HG03571 (cell line): Measurements from ENCODE around the gene MCF2.

Experiments used
- ATAC-seq: cut with Tn5 transposase; IDR thresholded peaks from one replicate; pipeline ENCODE4 v1.9.1; 2021; ENCODE audit not compliant: unreplicated experiment

MCF2 gene

DNA sequence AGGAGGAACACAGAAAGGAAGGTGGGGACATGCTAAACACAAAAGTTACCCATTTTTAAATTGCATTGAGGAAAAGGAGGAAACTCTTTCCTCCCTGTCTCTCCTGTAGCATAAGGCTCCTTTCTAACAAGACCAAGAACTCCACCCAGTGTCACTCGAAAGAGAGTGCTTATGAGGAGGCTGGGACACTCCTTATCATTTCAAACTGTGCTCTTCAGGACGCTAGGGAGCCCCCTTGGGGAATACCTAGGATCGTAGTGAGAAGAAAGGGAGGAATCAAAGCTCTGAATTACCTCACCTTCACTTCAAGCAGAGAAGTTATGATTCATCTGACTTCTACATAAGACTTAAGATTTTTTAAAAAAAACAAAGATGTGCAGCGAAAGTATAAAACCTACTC is 111.9 kb downstream of the MCF2 start:
- ATAC-seq: no peak

DNA sequence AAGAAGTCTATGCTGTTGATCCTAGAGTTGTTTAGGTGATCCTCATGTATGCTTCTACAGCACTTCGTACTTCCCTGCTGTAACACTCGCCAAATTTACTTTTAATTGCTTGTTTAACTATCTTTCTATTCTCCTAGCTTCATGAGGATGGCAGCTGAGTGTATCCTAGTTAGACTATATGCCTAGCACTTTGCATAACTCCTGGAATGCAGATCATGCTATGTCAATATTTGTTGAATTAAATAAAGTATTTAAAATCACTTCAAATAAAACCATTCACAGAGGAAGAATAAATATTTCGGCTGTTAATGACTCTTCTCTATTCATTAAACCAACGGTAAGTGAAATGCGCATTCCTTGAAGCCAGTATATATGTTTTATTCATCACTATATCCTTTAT is 122.4 kb downstream of the MCF2 start:
- ATAC-seq: no peak

DNA sequence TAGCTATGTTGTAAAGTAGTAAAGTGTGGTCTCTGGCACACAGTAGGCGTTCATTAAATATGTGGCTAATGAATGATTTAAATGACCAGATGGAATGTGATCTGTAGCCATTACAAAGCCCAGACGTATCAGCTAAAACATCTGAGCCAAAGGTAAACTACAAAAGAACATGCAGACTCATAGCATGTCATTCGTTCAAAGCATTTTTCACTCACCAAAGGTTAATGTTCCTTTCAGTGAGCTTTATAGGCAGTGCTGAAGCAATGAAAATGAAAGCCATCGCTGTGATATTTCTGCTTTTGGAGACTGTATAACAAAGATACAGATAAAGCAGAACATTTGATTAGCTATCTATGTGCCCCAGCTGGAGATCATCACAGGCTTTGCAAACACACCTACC is 126.9 kb downstream of the MCF2 start:
- no peak for ATAC-seq

DNA sequence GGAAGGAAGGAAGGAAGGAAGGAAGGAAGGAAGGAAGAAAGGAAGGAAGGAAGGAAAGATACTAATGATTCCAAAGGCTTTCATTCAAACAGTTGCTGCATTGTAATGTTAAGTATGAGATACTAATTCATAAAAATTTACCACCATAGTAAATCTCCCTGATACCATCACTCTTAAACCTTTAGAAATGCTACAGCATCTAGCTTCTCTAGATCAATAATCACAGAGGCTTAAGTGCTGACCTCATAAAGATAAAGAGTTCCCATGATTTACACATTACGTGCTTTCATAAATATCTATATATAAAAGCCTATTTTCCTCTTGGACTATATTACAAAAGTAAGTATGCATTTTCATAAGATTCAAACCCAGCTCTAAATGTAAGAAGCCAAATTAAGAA is 141.0 kb downstream of the MCF2 start:
- no peak for ATAC-seq

DNA sequence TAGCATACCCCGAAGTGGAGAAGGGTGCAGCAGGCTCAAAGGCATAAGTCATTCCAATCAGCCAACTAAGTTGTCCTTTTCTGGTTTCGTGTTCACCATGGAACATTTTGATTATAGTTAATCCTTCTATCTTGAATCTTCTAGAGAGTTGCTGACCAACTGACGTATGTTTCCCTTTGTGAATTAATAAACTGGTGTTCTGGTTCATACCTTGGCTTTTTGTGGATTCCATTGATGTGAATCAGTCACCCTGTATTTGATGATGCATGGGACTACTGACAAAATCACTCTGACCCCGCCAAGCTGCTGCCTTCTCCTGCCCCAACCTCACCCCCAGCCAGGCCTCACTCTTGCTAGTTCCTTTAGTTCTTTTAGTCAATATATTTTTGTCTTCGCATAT is 144.7 kb downstream of the MCF2 start:
- no peak for ATAC-seq

DNA sequence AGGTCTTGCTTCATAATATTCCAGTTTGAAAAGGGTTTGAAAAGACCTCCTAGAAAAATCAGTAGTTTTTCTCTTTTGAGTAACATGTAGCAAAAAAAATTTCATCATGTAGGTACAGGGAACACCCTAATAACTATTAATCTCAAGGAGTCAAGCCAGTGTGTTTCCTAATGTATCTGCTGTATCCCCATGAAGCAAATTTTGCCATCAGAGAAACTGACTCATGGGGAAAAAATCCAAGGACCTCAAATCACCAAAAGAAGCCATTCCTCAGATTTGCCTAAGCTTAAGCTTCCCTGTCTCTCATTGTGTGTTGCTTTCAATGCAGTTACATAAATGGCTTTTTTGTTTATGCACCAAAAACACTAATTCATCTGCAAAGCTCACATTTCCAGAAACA is 147.7 kb downstream of the MCF2 start:
- ATAC-seq: no peak

DNA sequence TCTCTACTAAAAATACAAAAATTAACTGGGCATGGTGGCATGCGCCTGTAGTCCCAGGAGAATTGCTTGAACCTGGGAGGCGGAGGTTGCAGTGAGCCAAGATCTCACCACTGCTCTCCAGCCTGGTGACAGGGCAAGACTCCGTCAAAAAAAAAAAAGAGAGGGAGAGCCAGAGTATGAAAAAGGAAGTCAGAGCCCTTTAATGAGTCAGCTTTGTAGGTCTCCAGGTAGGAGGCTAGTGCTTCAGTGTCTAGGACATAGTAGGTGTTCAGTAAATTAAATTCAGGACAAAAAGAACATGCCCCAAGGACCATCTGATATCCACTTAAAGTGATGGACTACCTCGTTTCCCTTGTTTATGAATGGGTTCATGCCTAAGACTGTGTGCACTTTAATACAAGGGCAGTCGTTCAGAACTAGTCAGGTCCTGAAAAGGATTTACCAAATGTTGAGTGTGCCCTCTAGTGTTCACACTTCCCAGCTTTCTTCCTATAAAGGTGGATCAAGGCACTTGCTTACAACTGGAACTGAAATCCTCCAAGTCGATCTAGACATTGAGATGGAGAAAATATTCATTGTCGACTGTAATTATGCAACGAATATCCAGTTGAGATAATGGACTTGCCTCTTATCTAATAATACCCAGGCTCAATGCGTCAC is 148.5 kb downstream of the MCF2 start:
- no peak for ATAC-seq

DNA sequence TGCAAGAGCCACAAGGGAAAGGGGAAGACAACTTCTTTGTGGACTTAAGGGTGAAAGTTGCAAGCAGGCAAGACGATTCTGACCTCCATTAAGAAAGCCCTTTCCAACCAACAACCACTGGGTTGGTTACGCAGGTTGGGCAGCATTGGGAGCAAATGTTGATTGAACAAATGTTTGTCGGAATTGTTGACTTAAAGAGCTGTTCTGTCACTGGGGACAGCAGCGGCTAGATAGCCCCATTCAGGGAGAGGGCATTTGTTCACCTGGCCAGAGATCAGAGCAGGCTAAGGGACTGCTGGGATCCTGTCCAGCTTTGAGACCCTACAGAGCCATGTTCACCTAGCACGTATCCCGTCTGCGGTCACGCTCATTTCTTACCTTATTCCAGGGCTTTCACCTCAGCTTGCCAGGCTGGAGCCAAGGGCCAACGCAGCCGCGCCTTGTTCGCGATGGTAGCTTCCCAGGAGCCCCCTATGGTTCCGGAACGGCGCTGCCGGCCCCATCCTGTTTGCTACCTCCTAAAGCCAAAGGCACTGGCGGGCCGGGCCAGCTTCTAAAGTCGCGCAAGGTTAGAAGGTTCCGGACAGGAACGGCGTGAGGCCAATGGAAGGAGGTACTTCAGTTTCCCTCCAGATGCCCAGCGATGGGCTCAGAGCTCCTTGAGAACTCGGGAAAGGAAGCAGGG is 152.8 kb downstream of the MCF2 start:
- ATAC-seq: no peak

DNA sequence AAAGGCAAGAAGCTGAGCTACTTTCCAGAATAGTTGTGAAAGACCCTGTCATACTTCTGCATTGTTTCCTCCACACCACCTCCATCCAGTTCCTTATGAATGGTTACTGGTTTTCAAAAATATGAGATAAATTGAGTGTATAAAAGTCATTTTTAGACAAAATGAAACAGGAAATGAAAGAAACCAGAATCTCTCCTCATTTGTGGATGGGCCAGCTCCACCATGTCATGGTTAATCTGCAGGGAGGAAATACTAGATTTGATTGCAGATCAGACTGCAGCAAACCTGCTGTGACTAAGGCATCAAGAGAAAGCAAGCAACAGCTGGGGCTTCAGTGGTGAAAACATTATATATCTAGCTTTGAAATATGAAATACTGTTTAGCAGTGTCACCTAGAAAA is 153.6 kb downstream of the MCF2 start:
- peak; percentile 39 for ATAC-seq

DNA sequence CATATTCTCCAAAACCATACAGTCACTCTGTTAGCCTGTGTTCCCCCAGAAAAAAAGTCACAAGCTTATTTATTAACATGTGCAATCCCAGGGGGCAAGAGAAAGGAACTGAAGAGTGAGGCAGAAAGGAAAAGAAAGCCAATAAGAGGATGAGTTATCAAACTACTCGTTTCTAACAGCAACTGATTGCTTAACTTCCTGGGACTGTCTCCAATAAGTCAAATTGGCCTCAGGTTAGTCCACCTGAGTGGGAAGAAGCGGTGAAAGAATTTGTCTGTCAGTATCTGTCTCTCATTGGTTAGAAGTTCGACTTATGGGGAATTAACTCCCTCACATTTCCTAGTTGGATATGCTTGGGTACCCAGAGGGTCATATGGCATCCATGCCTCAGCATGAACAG is 163.4 kb downstream of the MCF2 start:
- no peak for ATAC-seq

DNA sequence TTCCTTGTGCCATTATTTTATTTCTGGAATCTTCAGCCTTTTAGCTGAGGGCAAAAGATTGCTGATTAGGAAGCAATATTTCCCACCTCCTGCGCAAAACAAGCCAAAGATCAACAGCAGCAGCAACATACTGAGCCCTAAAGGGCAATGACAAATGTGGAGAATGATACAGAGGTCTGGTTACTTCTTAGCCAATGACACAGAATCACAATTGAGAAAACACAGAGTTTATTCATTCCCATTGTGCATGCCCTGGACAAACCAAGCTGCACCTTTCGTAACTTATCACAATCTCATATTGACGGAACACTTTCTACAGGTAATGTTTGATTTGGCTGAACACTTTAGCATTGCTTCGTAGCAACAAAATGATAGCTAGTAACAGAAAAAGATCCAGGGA is 164.0 kb downstream of the MCF2 start:
- ATAC-seq: no peak

DNA sequence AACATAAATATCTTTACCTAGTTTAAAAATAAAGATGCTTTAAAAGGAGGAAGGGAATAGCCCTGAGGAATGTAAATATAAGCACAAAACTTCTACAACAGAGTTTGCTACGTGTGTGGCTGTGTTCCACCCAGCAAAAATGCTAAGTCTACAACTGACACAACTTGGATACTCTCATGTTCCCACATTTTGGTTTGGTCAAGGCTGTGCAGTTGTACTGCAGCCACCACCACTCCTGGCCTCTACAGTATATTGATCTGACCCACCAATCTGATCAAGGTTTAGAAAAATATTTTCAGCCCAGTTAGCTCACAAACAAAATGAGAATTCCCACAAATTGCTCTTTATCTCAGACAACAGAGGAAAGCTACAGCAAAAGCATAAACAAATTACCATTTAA is 165.3 kb downstream of the MCF2 start:
- no peak for ATAC-seq

DNA sequence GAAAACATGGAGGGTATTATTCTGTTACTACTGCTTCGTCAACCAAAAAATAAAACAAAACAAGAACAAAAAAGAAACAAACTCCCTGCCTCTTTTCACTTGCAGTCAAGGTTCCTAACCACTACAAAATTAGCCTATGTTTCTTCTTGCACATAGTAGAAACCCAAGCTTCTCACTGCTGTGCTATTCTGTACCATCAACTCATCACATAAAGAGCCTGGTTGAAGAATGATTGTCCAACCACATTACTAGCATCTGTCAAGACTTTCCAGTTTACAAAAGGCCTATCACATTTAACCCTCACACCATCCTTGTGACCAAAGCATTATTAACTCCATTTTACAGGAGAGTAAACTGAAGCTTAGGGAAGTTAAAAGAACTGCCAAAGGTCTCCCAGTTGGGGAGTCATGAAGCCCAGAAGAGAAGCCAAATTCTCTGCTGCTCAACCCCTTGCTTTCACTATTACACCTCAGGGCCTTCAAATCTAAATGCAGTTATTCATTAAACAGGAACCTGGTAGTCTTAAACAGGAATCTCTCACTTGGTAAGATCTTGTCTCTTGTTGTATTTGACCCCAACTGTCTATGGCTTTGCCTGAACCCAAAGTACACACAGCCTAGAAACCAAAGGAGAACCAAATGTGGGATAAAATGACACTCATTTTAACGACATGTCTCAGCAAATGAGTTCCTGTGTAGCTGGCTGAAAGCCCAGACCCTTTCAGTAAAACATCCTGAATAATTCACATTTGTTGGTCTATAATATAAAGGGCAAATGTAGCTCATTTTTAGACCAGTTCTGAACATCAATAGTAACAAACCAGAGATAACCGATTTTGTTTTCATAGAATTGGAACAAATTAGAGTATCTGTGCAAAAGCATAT is 168.8 kb downstream of the MCF2 start:
- ATAC-seq: peak; percentile 97

DNA sequence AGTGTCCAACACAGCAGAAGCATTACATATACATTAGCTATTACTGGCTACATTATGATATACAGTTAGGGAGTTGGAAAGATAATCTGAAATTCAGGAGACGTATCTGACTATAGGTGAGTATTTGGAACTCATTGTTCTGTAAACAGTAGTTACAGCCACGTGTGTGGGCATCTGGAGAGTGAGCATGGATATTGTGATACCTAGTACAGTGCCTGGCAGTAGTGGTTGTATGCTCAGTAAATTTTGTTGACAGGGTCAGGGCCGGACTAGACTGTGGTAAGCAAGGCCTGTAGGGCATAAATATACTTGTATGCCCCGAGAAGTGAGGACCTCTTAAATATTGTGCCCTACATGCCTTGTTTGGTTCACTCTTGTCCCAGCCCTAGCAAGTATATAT is 174.5 kb downstream of the MCF2 start:
- no peak for ATAC-seq

DNA sequence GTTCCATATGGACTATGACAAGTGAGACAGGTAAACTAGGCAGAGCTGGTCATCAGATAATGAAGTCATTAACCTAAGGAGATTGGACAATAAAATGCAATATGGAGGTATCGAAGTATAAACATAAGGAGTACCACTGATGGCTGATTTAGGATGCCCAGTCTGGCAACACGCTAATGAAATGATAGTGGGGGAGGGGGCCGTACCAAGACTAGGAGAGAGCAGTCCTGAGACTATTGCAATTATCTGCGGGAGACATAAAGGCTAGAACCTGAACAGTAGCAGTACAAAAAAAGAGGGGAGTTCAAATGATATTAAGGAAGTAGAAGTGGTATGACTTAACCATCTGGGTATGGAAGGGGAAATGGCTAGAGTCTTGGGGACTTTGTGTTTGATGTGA is 175.1 kb downstream of the MCF2 start:
- no peak for ATAC-seq
